ENCODE results near the gene RPL36AL. TPM values are rescaled to one million over a fixed set of nuclear protein-coding genes. Genes with fewer than 3 reads are reported as not detected.

Gene RPL36AL
- total and polyA plus RNA-seq, 2 of the 4 experiments (the other 2 are of a cell fraction) = 129 to 313 TPM

DNA sequence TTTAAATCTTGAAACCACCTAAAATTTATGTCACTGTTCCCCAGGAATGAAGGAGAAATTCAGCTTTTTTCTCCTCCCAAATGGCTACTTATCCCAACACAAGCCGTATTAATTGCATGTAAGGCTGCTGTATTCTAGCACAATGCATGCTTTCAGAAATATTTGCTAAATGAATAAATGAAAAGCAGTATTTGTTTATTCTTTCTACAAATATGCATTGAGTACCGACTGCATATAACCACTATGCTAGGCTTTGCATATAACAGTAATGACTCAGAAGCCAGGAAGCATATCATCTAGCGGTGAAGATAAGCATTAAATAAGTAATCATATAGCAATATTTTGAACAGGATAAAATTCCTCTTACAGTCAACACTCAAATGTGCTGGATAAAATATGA is 27.4 kb downstream of the RPL36AL start:
- Histone ChIP-seq H3K14ac (replicated peaks; ENCODE audit: low read depth, low read length) (no peak overlapping the region), H2AK9ac (replicated peaks; ENCODE audit: low read depth, low read length, poor library complexity) (no peak overlapping the region), H2AFZ (replicated peaks; ENCODE audit: low read length, poor library complexity) (no peak overlapping the region), H2BK15ac (ENCODE audit: low read depth, low read length) (no peak overlapping the region; the same call in 2 of the 3 replicates), H3K56ac (ENCODE audit: extremely low read depth, insufficient read depth, low read length) (no peak overlapping the region), H3K9me3 (ENCODE audit: control insufficient read depth, insufficient read depth, low read length) (no peaks in the 10 kb centered on the region), H3K4me3 (ENCODE audit: insufficient read depth, low read depth, low read length) (no peak overlapping the region), H2BK120ac (ENCODE audit: low read depth, low read length) (peak overlapping the region; percentile 68), H2AK5ac (ENCODE audit: low read depth, low read length) (no peak overlapping the region), H2BK20ac (ENCODE audit: low read depth, low read length) (no peak overlapping the region), H4K8ac (ENCODE audit: low read depth in 2 of 2, low read length in 2 of 2) (peak overlapping the region in 1 of 2 experiments; percentile 48; a peak in 1 of 4 replicates), H3K9ac (ENCODE audit: low read depth, low read length) (no peak overlapping the region), H3K4me2 (ENCODE audit: low read depth, low read length) (no peak overlapping the region), H4K91ac (ENCODE audit: insufficient read depth, low read depth, low read length) (no peak overlapping the region), H3K23ac (ENCODE audit: low read depth, low read length) (no peak overlapping the region), H4K5ac (ENCODE audit: low read depth, low read length) (no peak overlapping the region), H3K27ac (ENCODE audit: insufficient read depth, low read length) (peak overlapping the region; percentile 81; the same call in 1 of the 2 replicates), H3K4ac (ENCODE audit: low read depth, low read length) (0 out of 2 replicates have a peak overlapping the region, but pooled peaks have one; percentile 29), H3K36me3 (ENCODE audit: control insufficient read depth, insufficient read depth, low read length) (no peaks in the 10 kb centered on the region), H2BK5ac (ENCODE audit: low read depth, low read length, poor library complexity, severe bottlenecking) (peak overlapping the region; percentile 77), H3K79me1 (ENCODE audit: low read depth in 1 of 2, low read length in 2 of 2) (peaks cover 0 to 13% of the 10 kb centered on the region in 2 experiments; a peak in 2 of 4 replicates), H4K20me1 (ENCODE audit: insufficient read depth, low read length) (no peaks in the 10 kb centered on the region), H3K27me3 (ENCODE audit: control insufficient read depth, insufficient read depth, low read length) (no peaks in the 10 kb centered on the region), H3K9me1 (ENCODE audit: insufficient read depth, low read length) (peaks cover 4% of the 10 kb centered on the region; the same call in 1 of the 2 replicates), H3K4me1 (ENCODE audit: control insufficient read depth, insufficient read depth, low read length) (peaks cover 5% of the 10 kb centered on the region; the same call in 1 of the 2 replicates), H3K18ac (ENCODE audit: low read depth, low read length) (no peak overlapping the region; the same call in 1 of the 2 replicates)
- ChIA-PET CTCF (interaction anchor here (0.7 kb wide), 1 partner anchor 20 kb away, joined by 4 read pairs; no protein-coding TSS in a partner anchor), POLR2A (ENCODE audit: unreplicated experiment) (no interaction called here)
- TF ChIP-seq, protein P1, sequence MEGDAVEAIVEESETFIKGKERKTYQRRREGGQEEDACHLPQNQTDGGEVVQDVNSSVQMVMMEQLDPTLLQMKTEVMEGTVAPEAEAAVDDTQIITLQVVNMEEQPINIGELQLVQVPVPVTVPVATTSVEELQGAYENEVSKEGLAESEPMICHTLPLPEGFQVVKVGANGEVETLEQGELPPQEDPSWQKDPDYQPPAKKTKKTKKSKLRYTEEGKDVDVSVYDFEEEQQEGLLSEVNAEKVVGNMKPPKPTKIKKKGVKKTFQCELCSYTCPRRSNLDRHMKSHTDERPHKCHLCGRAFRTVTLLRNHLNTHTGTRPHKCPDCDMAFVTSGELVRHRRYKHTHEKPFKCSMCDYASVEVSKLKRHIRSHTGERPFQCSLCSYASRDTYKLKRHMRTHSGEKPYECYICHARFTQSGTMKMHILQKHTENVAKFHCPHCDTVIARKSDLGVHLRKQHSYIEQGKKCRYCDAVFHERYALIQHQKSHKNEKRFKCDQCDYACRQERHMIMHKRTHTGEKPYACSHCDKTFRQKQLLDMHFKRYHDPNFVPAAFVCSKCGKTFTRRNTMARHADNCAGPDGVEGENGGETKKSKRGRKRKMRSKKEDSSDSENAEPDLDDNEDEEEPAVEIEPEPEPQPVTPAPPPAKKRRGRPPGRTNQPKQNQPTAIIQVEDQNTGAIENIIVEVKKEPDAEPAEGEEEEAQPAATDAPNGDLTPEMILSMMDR (conservative IDR thresholded peaks at IDR 0.05; ENCODE audit: low read depth, low read length) = peak; percentile 19; the same call in 1 of the 2 replicates
- TF ChIP-seq MAFK (IDR thresholded peaks at IDR 0.05; ENCODE audit: low read depth, low read length) = peak; percentile 36; the same call in 1 of the 2 replicates
- no peak for TF ChIP-seq RAD21 (IDR thresholded peaks at IDR 0.05; ENCODE audit: low read length)
- no peak for TF ChIP-seq CHD1 (IDR thresholded peaks at IDR 0.05; ENCODE audit: low read depth, low read length)
- DNase-seq (peak; percentile 89), ATAC-seq (ENCODE audit: low read depth) (peak; percentile 78)
- intact Hi-C loops (cut with micrococcal nuclease) (no loop called here), dilution Hi-C loops (cut with HindIII; ENCODE audit: low sequenced_read_pairs, unreplicated experiment) (no loop called here), in situ Hi-C loops (cut with MboI; ENCODE audit: low sequenced_read_pairs) (no loop called here)
- no CpG with 5 or more reads among the region's 3 CpGs for WGBS, 2 experiments (ENCODE audit: extremely low coverage in 2 of 2, insufficient read length in 1 of 2)
- BruUV-seq (replicated peaks) = no TSS peak
